GM10266 (cell line): ENCODE measurements around the gene MACROD2.

Source experiments
- DNase-seq: peaks from one replicate; pipeline ENCODE4 v3.0.0; 2012; ENCODE audit errors: extremely low spot score
- TF ChIP-seq, protein P1 (sequence below): IDR thresholded peaks from 2 replicates; pipeline ENCODE4 v1.5.1; 2012; ENCODE audit warnings: mild to moderate bottlenecking, low read depth; ENCODE audit not compliant: control insufficient read depth, insufficient read depth; ENCODE audit errors: missing control alignments

MACROD2 gene

DNA sequence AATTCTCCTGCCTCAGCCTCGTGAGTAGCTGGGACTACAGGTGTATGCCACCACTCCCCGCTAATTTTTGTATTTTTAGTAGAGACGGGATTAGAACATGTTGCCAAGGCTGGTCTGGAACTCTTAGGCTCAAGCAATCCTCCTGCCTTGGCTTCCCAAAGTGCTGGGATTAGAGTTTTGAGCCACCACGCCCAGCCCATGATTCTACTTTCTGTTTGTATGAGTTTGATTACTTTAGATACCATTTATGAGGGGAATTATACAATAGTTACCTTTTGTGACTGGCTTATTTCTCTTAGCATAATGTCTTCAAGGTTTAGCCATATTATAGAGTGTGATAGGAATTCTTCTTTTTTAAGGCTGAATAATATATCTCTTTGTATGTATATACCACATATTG, 897.5 kb downstream of the MACROD2 start:
- no peak for DNase-seq
- TF ChIP-seq, protein P1, sequence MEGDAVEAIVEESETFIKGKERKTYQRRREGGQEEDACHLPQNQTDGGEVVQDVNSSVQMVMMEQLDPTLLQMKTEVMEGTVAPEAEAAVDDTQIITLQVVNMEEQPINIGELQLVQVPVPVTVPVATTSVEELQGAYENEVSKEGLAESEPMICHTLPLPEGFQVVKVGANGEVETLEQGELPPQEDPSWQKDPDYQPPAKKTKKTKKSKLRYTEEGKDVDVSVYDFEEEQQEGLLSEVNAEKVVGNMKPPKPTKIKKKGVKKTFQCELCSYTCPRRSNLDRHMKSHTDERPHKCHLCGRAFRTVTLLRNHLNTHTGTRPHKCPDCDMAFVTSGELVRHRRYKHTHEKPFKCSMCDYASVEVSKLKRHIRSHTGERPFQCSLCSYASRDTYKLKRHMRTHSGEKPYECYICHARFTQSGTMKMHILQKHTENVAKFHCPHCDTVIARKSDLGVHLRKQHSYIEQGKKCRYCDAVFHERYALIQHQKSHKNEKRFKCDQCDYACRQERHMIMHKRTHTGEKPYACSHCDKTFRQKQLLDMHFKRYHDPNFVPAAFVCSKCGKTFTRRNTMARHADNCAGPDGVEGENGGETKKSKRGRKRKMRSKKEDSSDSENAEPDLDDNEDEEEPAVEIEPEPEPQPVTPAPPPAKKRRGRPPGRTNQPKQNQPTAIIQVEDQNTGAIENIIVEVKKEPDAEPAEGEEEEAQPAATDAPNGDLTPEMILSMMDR, result no peak

DNA sequence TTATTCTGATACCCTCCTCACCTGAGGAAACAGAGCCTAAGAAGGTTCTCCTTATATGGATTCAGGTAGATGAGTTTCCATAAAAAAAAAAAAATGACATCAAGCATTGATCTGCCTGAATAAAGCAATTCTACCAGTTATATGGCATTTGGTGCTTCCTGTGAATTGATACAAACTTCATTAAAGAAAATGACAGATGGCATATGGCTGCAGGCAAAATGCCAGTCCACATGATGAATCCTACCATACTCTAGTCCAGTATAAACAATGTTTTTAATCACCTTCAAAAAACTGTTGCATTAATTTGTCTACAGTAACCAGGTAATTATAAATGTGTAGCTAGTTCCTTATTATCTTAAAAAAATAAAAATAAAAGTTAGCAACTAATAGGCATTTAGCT, 901.3 kb downstream of the MACROD2 start:
- DNase-seq, result no peak
- TF ChIP-seq, protein P1, result no peak

DNA sequence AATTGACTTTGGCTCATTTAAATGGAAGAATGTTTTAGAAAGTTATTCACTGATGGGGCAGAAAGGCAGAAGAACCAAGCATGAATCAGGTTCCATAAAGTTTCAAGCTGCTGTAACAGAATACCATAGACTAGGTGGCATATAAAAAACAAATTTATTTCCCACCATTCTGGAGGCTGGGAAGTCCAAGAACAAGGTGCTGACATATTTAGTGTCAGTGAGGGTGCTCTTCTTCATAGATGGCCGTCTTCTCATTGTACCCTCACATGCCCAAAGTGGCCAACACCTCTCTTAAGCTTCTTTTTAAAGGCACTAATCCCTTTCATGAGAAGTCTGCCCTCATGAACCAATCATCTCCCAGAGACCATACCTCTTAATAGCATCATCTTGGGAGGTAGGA, 902.3 kb downstream of the MACROD2 start:
- no peak for DNase-seq

DNA sequence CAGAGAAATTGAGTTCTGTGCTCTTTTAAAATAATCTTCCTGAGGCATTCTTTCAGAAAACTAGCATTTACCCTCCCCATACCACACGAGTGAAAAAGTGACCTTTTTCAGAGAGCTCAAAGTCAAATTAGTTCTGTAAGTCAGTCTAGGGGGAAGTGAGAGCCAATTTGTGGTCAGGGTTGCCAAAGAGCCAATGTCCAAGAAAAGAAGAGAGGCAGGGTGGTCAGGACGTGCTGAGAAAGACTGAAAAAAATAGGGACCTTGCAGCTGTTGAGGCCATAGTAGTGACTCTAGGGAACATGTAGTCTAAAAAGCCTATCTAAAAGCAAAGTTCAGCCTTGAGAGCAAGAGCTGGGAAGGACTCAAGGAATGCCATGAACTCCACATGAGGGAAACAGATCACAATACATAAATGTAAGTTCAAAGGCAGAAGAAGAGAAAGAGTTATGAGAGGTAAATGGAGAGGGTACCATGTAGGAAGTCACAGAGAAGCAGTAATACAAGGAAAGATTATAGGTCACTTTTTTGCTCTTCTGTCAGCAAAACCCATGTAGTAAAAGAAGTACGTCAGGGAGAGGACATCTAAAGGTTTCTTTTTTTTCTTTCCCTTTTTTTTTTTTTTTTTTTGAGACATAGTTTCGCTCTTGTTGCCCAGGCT, 907.2 kb downstream of the MACROD2 start:
- DNase-seq, result peak; percentile 5
- TF ChIP-seq, protein P1, result no peak

More for the DNA sequence above, 902.3 kb downstream of the MACROD2 start:
- TF ChIP-seq, protein P1, result no peak

DNA sequence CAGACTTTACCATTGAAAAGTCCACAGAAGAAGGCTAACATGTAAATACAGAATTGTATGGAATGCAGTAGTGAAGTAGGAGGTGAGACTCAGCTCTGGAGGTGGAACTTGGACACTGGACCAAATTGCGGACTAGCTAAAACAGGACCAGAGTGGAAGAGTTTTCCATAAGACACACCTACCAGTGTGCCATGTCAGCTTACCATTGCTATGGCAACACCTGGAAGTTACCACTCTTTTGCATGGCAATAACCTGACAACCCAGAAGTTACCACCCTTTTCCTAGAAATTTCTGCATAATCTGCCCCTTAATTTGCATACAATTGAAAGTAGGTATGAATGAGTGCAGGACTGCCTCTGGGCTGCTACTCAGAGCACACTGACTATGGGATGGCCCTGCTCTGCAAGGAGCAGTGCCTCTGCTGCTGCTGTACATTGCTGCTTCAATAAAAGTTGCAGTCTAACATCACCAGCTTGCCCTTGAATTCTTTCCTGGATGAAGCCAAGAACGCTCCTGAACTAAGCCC, 911.7 kb downstream of the MACROD2 start:
- no peak for DNase-seq
- TF ChIP-seq, protein P1, result no peak

DNA sequence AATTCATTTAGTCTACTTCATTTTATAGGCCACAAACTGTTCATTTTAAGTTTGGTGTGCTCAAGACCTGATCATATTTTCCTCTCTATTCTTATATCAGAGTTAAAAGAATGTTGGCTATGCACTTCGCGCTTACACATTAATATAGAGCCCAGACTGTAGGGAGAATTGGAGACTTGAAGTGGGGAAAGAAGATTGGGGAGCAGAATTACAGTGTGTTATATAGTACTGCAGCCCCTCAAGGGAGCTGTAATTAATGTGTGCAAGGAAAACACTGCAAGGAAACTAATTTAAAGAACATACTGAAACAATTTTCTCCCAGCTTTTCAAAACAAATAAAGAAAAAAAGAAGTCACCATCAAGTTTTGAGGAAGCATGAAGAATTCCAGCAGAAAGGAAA, 914.8 kb downstream of the MACROD2 start:
- DNase-seq, result no peak
- TF ChIP-seq, protein P1, result no peak

DNA sequence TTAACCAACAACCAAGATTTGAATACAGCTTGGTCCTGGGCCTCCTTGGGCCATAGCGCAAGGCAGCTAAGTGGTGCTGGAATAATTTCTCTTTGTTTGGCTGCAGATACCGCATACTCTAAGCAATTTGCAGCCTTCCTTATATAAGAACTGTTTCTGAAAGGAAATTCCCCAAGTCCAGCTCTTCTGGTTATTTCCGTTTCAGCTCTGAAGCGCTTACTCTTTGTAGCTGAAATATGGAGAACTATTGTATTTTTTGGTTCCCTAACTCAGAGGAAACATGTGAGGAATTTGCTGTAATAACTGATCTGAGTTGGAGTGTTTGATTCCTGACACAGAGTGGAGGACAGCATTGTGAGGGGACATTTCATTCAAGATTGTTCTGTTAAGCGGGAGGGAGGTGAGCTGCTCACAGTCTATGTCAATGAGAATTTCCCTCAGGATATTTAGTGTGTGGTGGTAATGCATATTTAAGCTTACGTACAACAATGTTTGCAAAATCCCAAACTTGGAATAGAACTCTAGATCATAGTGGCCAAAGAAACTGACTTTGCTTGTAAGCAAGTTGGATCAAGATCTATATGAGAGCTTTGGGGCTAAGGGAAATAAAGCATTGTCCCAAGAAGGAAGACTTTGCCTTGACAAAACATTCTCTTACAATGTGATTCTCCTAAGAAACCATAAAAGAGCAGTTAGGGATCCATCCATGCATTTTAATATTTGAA, 918.7 kb downstream of the MACROD2 start:
- TF ChIP-seq, protein P1, result no peak

More for the DNA sequence above, 918.7 kb downstream of the MACROD2 start:
- no peak for DNase-seq
